Measurements from ENCODE around the gene MEGF11.
"Not testable (repeated sequence)": the region's sequence is repeated elsewhere in the genome, so short reads cannot be mapped to it uniquely, and the experiment has no call there.

The MEGF11 gene

GRCh38 chr15:66003129-66003528, 250.4 kb downstream of the MEGF11 start:
- not testable (repeated sequence) for DNase-seq (ENCODE audit: low spot score)

GRCh38 chr15:66001717-66002426, 251.7 kb downstream of the MEGF11 start:
- no peak for DNase-seq (ENCODE audit: low spot score)

- no peak for DNase-seq (ENCODE audit: low spot score)
These were observed 252.5 kb downstream of the MEGF11 start for GRCh38 chr15:66001042-66001441.

GRCh38 chr15:65998486-65998885, 255.1 kb downstream of the MEGF11 start:
- no peak for DNase-seq (ENCODE audit: low spot score)

GRCh38 chr15:65996901-65997300, 256.6 kb downstream of the MEGF11 start:
- DNase-seq (ENCODE audit: low spot score), result no peak

GRCh38 chr15:65994832-65995231, 258.7 kb downstream of the MEGF11 start:
- DNase-seq (ENCODE audit: low spot score), result no peak

- no peak for DNase-seq (ENCODE audit: low spot score)
These were observed 259.8 kb downstream of the MEGF11 start for GRCh38 chr15:65993762-65994161.

- DNase-seq (ENCODE audit: low spot score), result no peak
These were observed 260.3 kb downstream of the MEGF11 start for GRCh38 chr15:65993236-65993635.

GRCh38 chr15:65991721-65992483, 261.6 kb downstream of the MEGF11 start:
- no peak for DNase-seq (ENCODE audit: low spot score)

GRCh38 chr15:65990298-65990981, 263.1 kb downstream of the MEGF11 start:
- DNase-seq (ENCODE audit: low spot score), result no peak

GRCh38 chr15:65987100-65987499, 266.4 kb downstream of the MEGF11 start:
- DNase-seq (ENCODE audit: low spot score), result no peak

- no peak for DNase-seq (ENCODE audit: low spot score)
These were observed 267.1 kb downstream of the MEGF11 start for GRCh38 chr15:65986416-65986815.

- DNase-seq (ENCODE audit: low spot score), result no peak
These were observed 268.2 kb downstream of the MEGF11 start for GRCh38 chr15:65985387-65985786.

- no peak for DNase-seq (ENCODE audit: low spot score)
These were observed 270.8 kb downstream of the MEGF11 start for GRCh38 chr15:65982627-65983322.

- DNase-seq (ENCODE audit: low spot score), result peak; percentile 65
These were observed 271.5 kb downstream of the MEGF11 start for GRCh38 chr15:65981837-65982626.

GRCh38 chr15:65980824-65981456, 272.6 kb downstream of the MEGF11 start:
- DNase-seq (ENCODE audit: low spot score), result peak; percentile 81

- no peak for DNase-seq (ENCODE audit: low spot score)
These were observed 273.7 kb downstream of the MEGF11 start for GRCh38 chr15:65979837-65980236.

- no peak for DNase-seq (ENCODE audit: low spot score)
These were observed 274.2 kb downstream of the MEGF11 start for GRCh38 chr15:65979316-65979715.

- DNase-seq (ENCODE audit: low spot score), result no peak
These were observed 275.4 kb downstream of the MEGF11 start for GRCh38 chr15:65978110-65978509.

- DNase-seq (ENCODE audit: low spot score), result not testable (repeated sequence)
These were observed 277.4 kb downstream of the MEGF11 start for GRCh38 chr15:65976196-65976595.

GRCh38 chr15:65971741-65971995, 281.9 kb downstream of the MEGF11 start:
- no peak for DNase-seq (ENCODE audit: low spot score)
